C1 segment of cervical spinal cord (tissue), 14 donors: ENCODE measurements around the gene BTBD8.

Experiments
- DNase-seq, 14 donors: peaks; one replicate each; lab custom pipeline; 2025; lab: John Stamatoyannopoulos, UW

Gene BTBD8

GRCh38 chr1:92091625-92092024 lies 11.5 kb downstream of the BTBD8 start:
- no peak for DNase-seq

GRCh38 chr1:92094090-92094489 lies 13.9 kb downstream of the BTBD8 start:
- DNase-seq: no peak

GRCh38 chr1:92094595-92094994 lies 14.4 kb downstream of the BTBD8 start:
- no peak for DNase-seq

DNA sequence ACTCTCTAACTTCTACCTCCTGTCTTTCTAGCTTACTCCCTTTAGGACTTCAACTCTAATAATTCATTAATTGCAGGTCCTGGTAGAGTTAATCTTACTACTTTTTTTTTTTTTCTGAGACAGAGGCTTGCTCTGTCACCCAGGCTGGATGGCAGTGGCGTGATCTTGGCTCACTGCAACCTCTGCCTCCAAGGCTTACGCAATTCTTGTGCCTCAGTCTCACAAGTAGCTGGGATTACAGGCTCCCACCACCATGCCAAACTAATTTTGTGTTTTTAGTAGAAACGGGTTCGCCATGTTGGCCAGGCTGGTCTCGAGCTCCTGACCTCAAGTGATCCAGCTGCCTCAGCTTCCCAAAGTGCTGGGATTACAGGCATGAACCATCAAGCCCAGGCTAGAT lies 15.7 kb downstream of the BTBD8 start:
- DNase-seq: no peak

GRCh38 chr1:92096317-92096716 lies 16.2 kb downstream of the BTBD8 start:
- no peak for DNase-seq

DNA sequence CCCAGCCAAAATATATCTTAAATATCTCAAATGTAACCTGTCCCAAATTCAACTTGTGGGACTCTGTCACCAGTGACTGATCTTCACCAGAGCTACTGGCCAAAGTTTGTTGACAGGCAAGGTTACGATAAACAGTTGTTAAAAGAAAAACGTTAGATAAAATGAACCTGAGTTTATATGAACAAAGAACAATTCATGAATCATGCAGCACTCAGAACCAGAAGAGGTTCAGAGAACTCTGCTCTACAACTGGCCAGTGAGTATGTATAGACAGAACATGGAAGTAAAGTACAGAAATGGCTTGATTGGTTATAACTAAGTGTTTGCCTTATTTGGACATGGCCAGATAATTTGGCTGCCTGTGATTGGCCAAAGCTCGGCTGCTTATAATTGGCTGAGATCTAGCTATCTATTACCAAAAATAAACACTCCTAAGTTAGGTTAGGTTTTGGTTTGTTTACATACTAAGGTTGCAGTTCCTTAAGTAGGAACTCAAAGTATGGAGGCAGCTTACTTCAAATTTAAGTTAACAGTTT lies 25.5 kb downstream of the BTBD8 start:
- DNase-seq: no peak

GRCh38 chr1:92108631-92109030 lies 28.5 kb downstream of the BTBD8 start:
- no peak for DNase-seq

DNA sequence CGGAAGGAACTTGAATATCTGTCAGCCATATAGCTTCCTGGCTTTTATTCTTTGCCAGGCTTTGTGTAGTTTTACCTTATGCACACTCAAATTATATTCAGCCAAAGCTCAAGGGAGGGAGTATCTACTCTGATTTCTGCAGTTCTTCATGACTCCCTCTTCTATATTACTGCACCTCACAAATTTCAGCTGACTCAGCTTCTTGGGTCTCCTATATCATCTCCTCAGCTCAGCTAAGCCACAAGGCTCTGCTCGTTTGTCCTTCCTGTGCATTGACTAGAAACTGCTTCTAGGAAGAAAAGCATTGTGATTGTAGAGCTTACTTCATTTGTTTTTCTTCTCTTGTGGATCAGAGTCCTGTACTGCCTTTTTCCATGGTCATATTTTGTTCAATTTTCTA lies 37.4 kb downstream of the BTBD8 start:
- DNase-seq: no peak

DNA sequence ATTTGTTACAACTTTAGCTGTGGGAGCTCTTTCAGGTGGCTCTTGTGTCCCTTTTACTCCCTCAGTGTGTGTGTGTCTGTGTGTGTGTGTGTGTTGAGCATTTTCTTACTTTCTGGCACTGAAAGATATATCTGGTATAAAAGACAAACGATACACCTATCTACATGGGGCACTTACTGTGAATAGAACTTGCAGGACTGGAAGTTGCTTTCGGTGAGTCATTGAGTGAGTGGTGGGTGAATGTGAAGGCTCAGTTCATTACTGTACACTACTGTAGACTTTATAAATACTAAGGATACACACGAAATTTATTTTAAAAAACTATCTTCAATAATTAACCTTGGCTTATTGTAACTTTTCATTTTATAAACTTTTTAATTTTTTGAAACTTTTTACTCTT lies 38.7 kb downstream of the BTBD8 start:
- no peak for DNase-seq

- DNase-seq: no peak
Measured at GRCh38 chr1:92123868-92124267, 43.7 kb downstream of the BTBD8 start.

GRCh38 chr1:92125204-92125603 lies 45.1 kb downstream of the BTBD8 start:
- DNase-seq: no peak

DNA sequence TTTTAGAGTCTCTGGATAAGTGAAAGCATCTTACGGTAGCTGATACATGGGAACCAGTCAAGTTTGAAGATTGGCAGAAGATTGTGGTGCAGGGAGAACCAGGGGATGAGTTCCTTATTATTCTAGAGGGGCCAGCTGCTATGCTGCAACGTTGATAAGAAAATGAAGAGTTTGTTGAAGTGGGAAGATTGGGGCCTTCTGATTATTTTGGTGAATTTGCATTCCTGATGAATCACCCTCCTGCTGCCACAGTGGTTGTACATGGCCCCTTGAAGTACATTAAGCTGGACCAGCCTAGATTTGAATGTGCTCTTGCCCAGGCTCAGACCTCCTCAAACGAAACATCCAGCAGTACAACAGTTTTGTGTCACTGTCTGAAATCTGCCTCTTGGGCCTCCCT lies 45.9 kb downstream of the BTBD8 start:
- DNase-seq: no peak

DNA sequence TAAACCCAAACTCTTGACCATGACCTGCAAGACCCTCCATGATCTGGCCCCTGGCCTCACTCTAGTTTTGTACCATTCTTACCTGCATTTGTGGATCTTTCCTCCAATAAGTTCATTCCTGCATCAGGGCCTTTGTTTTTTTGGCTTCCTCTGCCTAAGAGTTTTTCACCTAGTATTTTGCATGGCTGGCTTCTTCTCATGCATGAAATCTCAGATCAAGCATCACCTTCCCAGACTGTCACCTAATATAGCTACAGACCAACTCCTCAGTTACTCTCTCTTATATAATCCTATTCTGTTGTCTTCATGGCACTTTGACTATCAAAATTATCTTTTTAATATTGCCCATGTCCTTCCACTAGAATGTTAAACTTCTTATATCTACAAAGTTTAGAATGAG lies 54.2 kb downstream of the BTBD8 start:
- DNase-seq: peak in 1 of 14 donors; percentile 9

GRCh38 chr1:92136341-92136740 lies 56.2 kb downstream of the BTBD8 start:
- DNase-seq: no peak

DNA sequence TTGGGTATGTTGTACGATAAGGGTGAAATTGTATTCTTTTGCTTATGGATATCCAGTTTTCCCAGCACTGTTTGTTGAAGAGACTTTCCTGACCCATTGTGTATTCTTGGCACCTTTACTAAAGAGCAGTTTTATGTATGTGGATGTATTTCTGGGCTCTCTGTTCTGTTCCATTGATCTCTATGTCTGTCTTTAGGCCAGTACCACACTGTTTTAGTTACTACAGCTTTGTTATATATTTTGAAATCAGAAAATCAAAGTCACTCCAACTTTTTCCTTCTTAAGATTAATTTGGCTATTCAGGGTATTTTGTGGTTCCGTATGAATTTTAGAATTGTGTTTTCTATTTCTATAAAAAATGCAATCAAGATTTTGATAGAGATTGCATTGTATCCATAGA lies 74.8 kb downstream of the BTBD8 start:
- no peak for DNase-seq

DNA sequence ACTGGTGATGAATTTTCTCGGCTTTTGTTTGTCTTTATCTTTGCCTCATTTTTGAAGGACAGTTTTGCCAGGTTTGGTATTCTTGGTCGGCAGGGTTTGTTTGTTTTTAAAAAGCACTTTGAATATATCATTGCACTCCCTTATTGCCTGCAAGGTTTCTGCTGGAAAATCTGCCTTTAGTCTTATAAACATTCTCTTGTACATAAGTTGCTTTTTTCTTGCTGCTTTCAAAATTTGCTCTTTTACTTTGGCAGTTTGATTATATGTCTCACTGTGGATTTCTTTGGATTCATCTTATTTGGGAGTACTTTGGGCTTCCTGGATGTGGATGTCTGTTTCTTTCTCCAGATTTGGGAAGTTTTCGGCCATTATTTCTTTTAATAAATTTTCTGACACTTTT lies 79.4 kb downstream of the BTBD8 start:
- DNase-seq: no peak

DNA sequence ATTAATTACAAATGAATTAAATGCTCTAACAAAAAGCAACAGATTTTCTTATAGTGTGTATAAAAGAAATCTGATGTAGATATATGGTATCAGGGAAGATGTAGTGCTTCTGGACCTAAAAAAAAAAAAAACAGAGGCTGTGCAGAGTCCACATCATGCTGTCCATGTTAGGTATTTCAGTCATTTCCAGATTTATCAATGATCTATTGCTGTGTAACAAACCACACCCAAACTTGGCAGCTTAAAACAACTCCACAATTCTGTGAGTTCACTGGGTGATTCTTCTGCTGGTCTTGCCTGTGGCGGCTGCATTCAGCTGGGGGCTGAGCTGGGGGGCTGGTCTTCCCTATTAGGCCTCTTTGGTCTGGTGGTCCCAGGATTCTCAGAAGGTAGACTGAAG lies 85.2 kb downstream of the BTBD8 start:
- DNase-seq: no peak

DNA sequence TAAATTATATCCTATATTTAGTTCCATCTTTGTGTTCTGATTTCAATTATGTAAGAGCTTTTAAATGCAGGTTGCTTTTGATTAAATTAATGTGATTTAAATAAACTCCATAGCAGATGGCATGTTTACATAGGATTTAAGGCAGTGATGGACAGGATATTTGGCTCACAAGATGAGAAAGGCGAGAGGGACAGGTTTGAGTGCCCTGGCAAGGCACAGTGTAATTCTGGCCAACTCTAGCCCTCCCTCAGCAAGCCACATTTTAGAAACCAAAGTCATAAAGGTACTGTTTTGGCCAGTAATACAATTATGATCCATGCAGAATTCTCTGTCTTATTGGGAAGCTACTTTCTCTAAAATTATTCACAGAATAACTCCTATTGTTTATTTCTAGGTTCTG lies 87.0 kb downstream of the BTBD8 start:
- peak in 1 of 14 donors; percentile 66 for DNase-seq

GRCh38 chr1:92168657-92169056 lies 88.5 kb downstream of the BTBD8 start:
- peak in 1 of 14 donors; percentile 93 for DNase-seq

- peak in 1 of 14 donors; percentile 64 for DNase-seq
Measured at GRCh38 chr1:92169214-92170005, 89.3 kb downstream of the BTBD8 start.

GRCh38 chr1:92184632-92185031 lies 104.5 kb downstream of the BTBD8 start:
- no peak for DNase-seq

- no peak for DNase-seq
Measured at GRCh38 chr1:92186081-92186480, 105.9 kb downstream of the BTBD8 start.

- no peak for DNase-seq
Measured at GRCh38 chr1:92188436-92189255, 108.5 kb downstream of the BTBD8 start.
